Heart left ventricle (tissue), 16 donors: ENCODE measurements around the gene NACC2. TPM values are rescaled to one million over a fixed set of nuclear protein-coding genes. Genes with fewer than 3 reads are reported as not detected.

Source experiments
- ATAC-seq, 4 donors: fragments of 200-7000 bp; cut with Tn5 transposase; one replicate each; pipeline ENCODE4 v1.9.1; 2020 to 2022; ENCODE audit warnings: moderate library complexity in 4 of 4, mild to moderate bottlenecking in 3 of 4, moderate number of reproducible peaks in 1 of 4
- DNase-seq, 5 donors: peaks; one replicate each; pipeline ENCODE4 v3.0.0-alpha.2; 2020
- H3K27ac ChIP-seq, 12 donors: fragments of 200-600 bp; sonication (generic) in 4 of 12; one replicate each; pipeline versions ENCODE4 v1.5.0 to v1.8.0; 2016 to 2022; ENCODE audit warnings: mild to moderate bottlenecking in 2 of 12
- H3K27me3 ChIP-seq, 9 donors: fragments of 200-600 bp; sonication (generic) in 2 of 9; one replicate each; pipeline versions ENCODE4 v1.5.1 to v1.8.0; 2016 to 2022; ENCODE audit warnings: mild to moderate bottlenecking in 3 of 9
- H3K36me3 ChIP-seq, 9 donors: fragments of 200-600 bp; sonication (generic) in 2 of 9; one replicate each; pipeline versions ENCODE4 v1.5.0 to v1.8.0; 2018 to 2022; ENCODE audit warnings: mild to moderate bottlenecking in 2 of 9
- H3K4me1 ChIP-seq, 12 donors: fragments of 200-600 bp; sonication (generic) in 4 of 12; one replicate each; pipeline versions ENCODE4 v1.5.0 to v1.8.0; 2016 to 2022; ENCODE audit warnings: mild to moderate bottlenecking in 3 of 12
- H3K4me3 ChIP-seq, 12 donors: fragments of 200-600 bp; sonication (generic) in 4 of 12; one replicate each; pipeline versions ENCODE4 v1.5.0 to v1.8.0; 2017 to 2022; ENCODE audit warnings: mild to moderate bottlenecking in 9 of 12, moderate library complexity in 4 of 12
- H3K9me3 ChIP-seq, 12 donors: fragments of 200-600 bp; sonication (generic) in 4 of 12; one replicate each; pipeline versions ENCODE4 v1.5.0 to v1.8.0; 2016 to 2022; ENCODE audit warnings: mild to moderate bottlenecking in 1 of 12
- POLR2A ChIP-seq, 2 donors: fragments of 450-650 bp; IDR thresholded peaks; one replicate each; pipeline ENCODE4 v1.6.1; 2017; ENCODE audit warnings: antibody characterized with exemption in 2 of 2, mild to moderate bottlenecking in 2 of 2, moderate library complexity in 2 of 2
- WGBS, 4 donors: extraction: QIAGEN DNeasy Blood & Tissue Kit in 2 of 4; methylation state at CpG; one replicate each; pipeline versions ENCODE4 v1.1.5 to v1.1.7; 2013 to 2018; 5-methylcytosine and 5-hydroxymethylcytosine counted together
- intact Hi-C, 10 donors: fragments of 100-400 bp; cut with DNase I; formaldehyde crosslinking; loops; one replicate each; pipeline versions ENCODE4 v1.11.1 to v1.14.2; 2022
- polyA plus RNA-seq, 2 donors: library from polyadenylated mRNA; stranded (reverse); fragments of 200-250 nt; gene quantifications; one replicate each; pipeline ENCODE4 v1.2.3, GENCODE V29; 2013
- total RNA-seq, 9 donors: library from RNA; depleted of rRNA in 2 of 9; stranded (reverse); fragments of >200 nt in 2 of 9; fragmentation: NEBNext Ultra II Directional in 3 of 9; extraction: Animal tissue kit (Norgen Biotek cat#: 25700) in 3 of 9; gene quantifications; one replicate each; pipeline versions ENCODE4 v1.1.0 to v1.2.4, GENCODE V29; 2016 to 2023
- TF ChIP-seq, protein P1 (sequence below), 12 donors: fragments of 200-600 bp; sonication (generic) in 4 of 12; IDR thresholded peaks; one replicate each; pipeline versions ENCODE4 v1.5.0 to v1.8.0; 2018 to 2022; ENCODE audit warnings: antibody characterized with exemption in 12 of 12, mild to moderate bottlenecking in 5 of 12
- donor health status: ischemic (EF 13 %, LVEDD 7.1; RV severe dilation, severe dysfunction).
- donor health status: healthy with polysubstance abuse.
- donor health status: DM: no; HTN: yes; CAD: no.
- donor health status: DM: no; HTN: no; CAD: no.
- donor health status: ischemic (EF 25% LVEDD 6.9; RV normal size, moderate dysfunction).
- donor health status: ischemic (EF 25% LVEDD 5.7; RV mildly dilated, moderate dysfunction).
- donor health status: healthy.
- donor health status: DM: yes; HTN: yes; CAD: no.
- donor health status: ischemic (EF 35%, LVEDD 5.7; RV mildly dilated, moderate dysfunction).
- donor health status: nonischemic (EF 11% LVEDD 7.7; RV severe dilation, severe dysfunction).
- donor health status: DM: yes; HTN: yes; CAD: no.
- donor health status: PGD.
- donor health status: ischemic (EF 29% LVEDD 5.4; RV normal size, mild dysfunction).
- donor health status: nonischemic (EF 23%, LVEDD 6.1; RV moderate dilation, normal function).

Gene NACC2
- total and polyA plus RNA-seq, 11 donors: 17.9 to 66.5 (median 47.4) TPM

DNA sequence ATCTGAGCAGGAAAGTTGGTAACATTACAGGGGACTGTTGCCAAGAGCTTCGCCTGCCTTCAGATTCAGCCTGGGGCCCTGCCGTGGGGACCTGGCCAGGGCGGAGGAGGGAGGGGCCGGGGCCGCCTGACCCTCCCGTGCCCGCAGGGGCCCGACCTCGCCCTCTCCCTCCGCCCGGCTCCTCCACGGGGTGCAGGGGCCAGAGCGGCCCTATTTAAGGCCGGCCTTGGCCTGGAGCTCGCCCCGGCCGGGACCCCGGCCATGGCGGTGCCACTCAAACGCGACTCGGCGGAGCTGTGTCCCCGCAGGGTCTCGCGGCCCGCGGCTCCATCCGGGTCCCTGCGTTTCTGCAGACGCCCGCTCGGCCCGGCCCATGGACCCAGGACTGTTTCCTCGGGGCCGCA, 22.8 kb upstream of the NACC2 start:
- peak in 3 of 4 donors; percentile 4 to 15 (median 10) for ATAC-seq
- 0 to 1% (median 1%) methylated on average over 14 to 36 of the region's 36 CpGs for WGBS, 4 donors
- no peak for TF ChIP-seq POLR2A (IDR thresholded peaks at IDR 0.05)
- TF ChIP-seq, protein P1, sequence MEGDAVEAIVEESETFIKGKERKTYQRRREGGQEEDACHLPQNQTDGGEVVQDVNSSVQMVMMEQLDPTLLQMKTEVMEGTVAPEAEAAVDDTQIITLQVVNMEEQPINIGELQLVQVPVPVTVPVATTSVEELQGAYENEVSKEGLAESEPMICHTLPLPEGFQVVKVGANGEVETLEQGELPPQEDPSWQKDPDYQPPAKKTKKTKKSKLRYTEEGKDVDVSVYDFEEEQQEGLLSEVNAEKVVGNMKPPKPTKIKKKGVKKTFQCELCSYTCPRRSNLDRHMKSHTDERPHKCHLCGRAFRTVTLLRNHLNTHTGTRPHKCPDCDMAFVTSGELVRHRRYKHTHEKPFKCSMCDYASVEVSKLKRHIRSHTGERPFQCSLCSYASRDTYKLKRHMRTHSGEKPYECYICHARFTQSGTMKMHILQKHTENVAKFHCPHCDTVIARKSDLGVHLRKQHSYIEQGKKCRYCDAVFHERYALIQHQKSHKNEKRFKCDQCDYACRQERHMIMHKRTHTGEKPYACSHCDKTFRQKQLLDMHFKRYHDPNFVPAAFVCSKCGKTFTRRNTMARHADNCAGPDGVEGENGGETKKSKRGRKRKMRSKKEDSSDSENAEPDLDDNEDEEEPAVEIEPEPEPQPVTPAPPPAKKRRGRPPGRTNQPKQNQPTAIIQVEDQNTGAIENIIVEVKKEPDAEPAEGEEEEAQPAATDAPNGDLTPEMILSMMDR (IDR thresholded peaks at IDR 0.05): no peak
- peak in 2 of 5 donors; percentile 51 to 75 for DNase-seq
- H3K27ac ChIP-seq: peak overlapping the region; percentile 89 to 100 (median 97)
- no peaks in the 10 kb centered on the region for H3K27me3 ChIP-seq
- intact Hi-C loops: loop anchor here in 3 of 10 donors (2.0 to 5.0 kb wide), 3 partner anchors 23 to 66 kb away; partner anchors contain the start of gene NACC2 (in 2 of the 3)
- peaks cover 3 to 36% (median 24%) of the 10 kb centered on the region in 12 donors for H3K4me1 ChIP-seq
- H3K4me3 ChIP-seq: peak overlapping the region; percentile 75 to 99 (median 90)
- no peaks in the 10 kb centered on the region for H3K9me3 ChIP-seq
- H3K36me3 ChIP-seq: peaks cover 0 to 27% (median 19%) of the 10 kb centered on the region in 9 donors

DNA sequence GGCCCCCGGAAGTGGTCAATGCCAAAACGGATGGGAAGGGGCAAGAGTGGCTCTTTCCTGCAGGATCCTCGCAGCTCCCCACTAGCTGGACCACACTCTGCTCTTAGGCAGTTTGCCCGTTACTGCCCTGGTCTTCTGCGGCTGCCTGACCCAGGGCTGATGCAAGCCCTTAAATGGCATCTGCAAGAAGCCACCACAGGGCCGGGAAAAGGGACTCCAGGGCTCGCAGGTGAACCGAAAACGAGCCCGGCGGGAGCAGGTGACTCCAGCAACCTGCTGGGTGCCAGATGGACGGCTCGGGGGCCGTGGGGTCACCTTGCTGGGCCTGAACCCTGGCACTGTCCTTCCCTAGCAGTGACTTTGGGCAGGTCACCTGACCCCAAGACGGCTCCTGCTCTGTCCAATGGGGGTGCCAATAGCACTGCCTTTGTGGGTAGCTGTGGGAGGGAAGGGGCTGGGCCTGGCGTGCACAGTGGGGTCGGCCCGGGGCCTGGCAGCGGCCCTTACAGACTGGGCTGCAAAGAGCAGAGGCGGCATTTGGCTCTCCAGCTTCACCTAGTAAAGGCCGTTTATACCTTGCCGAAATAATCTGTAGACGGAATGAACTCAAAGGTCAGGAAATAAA, 22.3 kb upstream of the NACC2 start:
- 39 to 56% (median 43%) methylated on average over 13 to 23 of the region's 23 CpGs for WGBS, 4 donors
- Histone ChIP-seq H3K27ac (peak overlapping the region; percentile 89 to 100 (median 97)), H3K4me1 (peaks cover 3 to 30% (median 19%) of the 10 kb centered on the region in 12 donors), H3K4me3 (peak overlapping the region; percentile 75 to 99 (median 90)), H3K36me3 (peaks cover 0 to 27% (median 19%) of the 10 kb centered on the region in 9 donors), H3K9me3 (no peaks in the 10 kb centered on the region), H3K27me3 (no peaks in the 10 kb centered on the region)
- peak; percentile 44 to 72 (median 54) for ATAC-seq
- intact Hi-C loops: loop anchor here in 1 of 10 donors (5.0 kb wide), 1 partner anchor 65 kb away; no protein-coding TSS in a partner anchor
- no peak for TF ChIP-seq POLR2A (IDR thresholded peaks at IDR 0.05)
- TF ChIP-seq, protein P1 (IDR thresholded peaks at IDR 0.05): no peak
- DNase-seq: peak; percentile 71 to 86 (median 75)

DNA sequence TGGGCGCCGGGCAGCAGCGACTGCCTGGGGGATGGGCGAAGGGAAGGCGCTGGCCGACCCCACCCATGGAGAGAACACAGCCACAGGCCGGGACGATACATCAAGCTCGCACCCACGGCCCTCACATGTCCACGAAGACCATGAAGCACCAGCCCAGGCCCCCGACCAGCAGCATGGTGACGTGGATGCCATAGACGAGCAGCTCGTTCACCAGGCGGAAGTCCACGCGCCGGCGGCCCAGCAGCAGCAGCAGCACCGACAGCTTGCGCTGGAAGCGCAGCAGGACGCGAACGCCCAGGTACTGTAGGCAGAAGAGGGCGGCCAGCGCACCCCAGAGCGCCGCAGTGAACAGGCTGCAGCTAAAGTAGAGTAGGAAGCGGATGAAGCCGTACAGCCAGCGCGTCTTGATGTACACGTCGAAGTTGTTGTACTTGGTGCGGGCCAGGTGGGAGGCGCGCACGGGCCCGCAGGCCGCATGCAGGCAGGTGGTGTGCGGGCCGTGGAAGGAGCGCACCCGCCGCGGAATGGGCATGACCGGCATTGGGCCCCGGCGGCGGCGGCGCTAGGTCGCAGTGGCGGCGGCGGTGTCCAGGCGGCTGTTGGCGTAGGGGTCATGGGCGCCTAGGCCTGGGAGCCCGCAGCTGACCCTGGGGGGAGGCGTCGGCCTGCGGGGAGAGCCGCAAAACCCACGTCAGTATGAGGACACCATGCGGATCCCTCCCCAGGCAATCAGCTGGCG, 21.4 kb upstream of the NACC2 start:
- intact Hi-C loops: loop anchor here in 1 of 10 donors (5.0 kb wide), 1 partner anchor 64 kb away; no protein-coding TSS in a partner anchor
- Histone ChIP-seq H3K27me3 (no peaks in the 10 kb centered on the region), H3K36me3 (peaks cover 0 to 27% (median 19%) of the 10 kb centered on the region in 9 donors), H3K27ac (peak overlapping the region in 9 of 12 donors; percentile 89 to 100 (median 99)), H3K4me1 (peaks cover 3 to 29% (median 19%) of the 10 kb centered on the region in 12 donors), H3K9me3 (no peaks in the 10 kb centered on the region), H3K4me3 (no peak overlapping the region)
- TF ChIP-seq POLR2A (IDR thresholded peaks at IDR 0.05): no peak
- TF ChIP-seq, protein P1 (IDR thresholded peaks at IDR 0.05): no peak
- WGBS, 4 donors: 95 to 97% (median 96%) methylated on average over 49 to 69 of the region's 69 CpGs
- ATAC-seq (no peak), DNase-seq (peak in 1 of 5 donors; percentile 60)
